Adipose tissue (tissue), 3 donors: ENCODE measurements around the gene PRR4. TPM values are rescaled to one million over a fixed set of nuclear protein-coding genes. Genes with fewer than 3 reads are reported as not detected.

Experiments
- H3K27ac ChIP-seq: one replicate; pipeline ENCODE4 v1.5.1; 2013; ENCODE audit warnings: low read depth, low read length
- WGBS, 3 donors: extraction: QIAGEN DNeasy Blood & Tissue Kit; methylation state at CpG; one replicate each; pipeline ENCODE4 v1.1.7; 2013; 5-methylcytosine and 5-hydroxymethylcytosine counted together
- polyA plus RNA-seq, 3 donors: library from polyadenylated mRNA; stranded (reverse); fragments of 200-250 nt; gene quantifications; one replicate each; pipeline ENCODE4 v1.2.3, GENCODE V29; 2013
- donor health status: healthy with polysubstance abuse.
- donor health status: Bipolar disorder and iron deficiency.
- donor health status: healthy.

PRR4 gene
- polyA plus RNA-seq = 1 to 10 TPM in 2 of 3 donors, under 1 TPM in 1; 0.59 to 5.5 (median 1.0) TPM

GRCh38 chr12:10849425-10849878 lies at the start of gene PRR4:
Gene PRR4, minus strand, starts transcription at chr12:10849475. Its CDS starts 38 bp downstream, at chr12:10849437.
- H3K27ac ChIP-seq = no peak within 1 kb of the TSS
- WGBS, 3 donors = 80 to 93% (median 89%) methylated on average over 4 of the region's 4 CpGs

GRCh38 chr12:10896854-10897253 lies 47.6 kb upstream of the PRR4 start:
- WGBS, 3 donors = 96 to 97% (median 96%) methylated on average over 5 of the region's 5 CpGs

GRCh38 chr12:10891937-10892336 lies 42.7 kb upstream of the PRR4 start:
- H3K27ac ChIP-seq = no peak overlapping the region
- 40 to 96% (median 95%) methylated on average over 2 of the region's 2 CpGs for WGBS, 3 donors

More at GRCh38 chr12:10896854-10897253, 47.6 kb upstream of the PRR4 start:
- no peak overlapping the region for H3K27ac ChIP-seq

GRCh38 chr12:10889226-10889625 lies 40.0 kb upstream of the PRR4 start:
- no peak overlapping the region for H3K27ac ChIP-seq

GRCh38 chr12:10884086-10884725 lies 34.9 kb upstream of the PRR4 start, which contains the start of gene PRH1:
Gene PRH1, minus strand, starts transcription at chr12:10884255. Its CDS starts 38 bp downstream, at chr12:10884217.
- WGBS, 3 donors = 92 to 96% (median 96%) methylated on average over 6 of the region's 6 CpGs
- no peak within 1 kb of the TSS for H3K27ac ChIP-seq

- no peak overlapping the region for H3K27ac ChIP-seq
- 24 to 61% (median 54%) methylated on average over 2 of the region's 2 CpGs for WGBS, 3 donors
Observed at GRCh38 chr12:10873378-10873777, 24.1 kb upstream of the PRR4 start.

GRCh38 chr12:10867381-10867780 lies 18.1 kb upstream of the PRR4 start:
- 42 to 87% (median 76%) methylated on average over 2 of the region's 2 CpGs for WGBS, 3 donors
- no peak overlapping the region for H3K27ac ChIP-seq

GRCh38 chr12:10863512-10864218 lies 14.4 kb upstream of the PRR4 start:
- 93 to 99% (median 97%) methylated on average over 2 of the region's 2 CpGs for WGBS, 3 donors
- H3K27ac ChIP-seq = no peak overlapping the region

GRCh38 chr12:10861366-10861765 lies 12.1 kb upstream of the PRR4 start:
- H3K27ac ChIP-seq = no peak overlapping the region
- 83 to 91% (median 89%) methylated on average over 2 of the region's 2 CpGs for WGBS, 3 donors

- WGBS, 3 donors = 94 to 98% (median 96%) methylated on average over 2 of the region's 2 CpGs
- no peak overlapping the region for H3K27ac ChIP-seq
Observed at GRCh38 chr12:10855807-10856206, 6.5 kb upstream of the PRR4 start.

- 78 to 92% (median 88%) methylated on average over 2 of the region's 2 CpGs for WGBS, 3 donors
- H3K27ac ChIP-seq = no peak overlapping the region
Observed at GRCh38 chr12:10853776-10854175, 4.5 kb upstream of the PRR4 start.

GRCh38 chr12:10851243-10851858 lies 2.1 kb upstream of the PRR4 start:
- 92 to 96% (median 92%) methylated on average over 4 of the region's 4 CpGs for WGBS, 3 donors
- no peak overlapping the region for H3K27ac ChIP-seq

- WGBS, 3 donors = 36 to 51% (median 42%) methylated on average over 2 of the region's 2 CpGs
- H3K27ac ChIP-seq = no peak overlapping the region
Observed at GRCh38 chr12:10847744-10848143, 1.5 kb downstream of the PRR4 start.

GRCh38 chr12:10842862-10843261 lies 6.4 kb downstream of the PRR4 start:
- no peak overlapping the region for H3K27ac ChIP-seq
- WGBS, 3 donors = 93 to 98% (median 97%) methylated on average over 2 of the region's 2 CpGs

- no peak overlapping the region for H3K27ac ChIP-seq
- WGBS, 3 donors = 89 to 95% (median 93%) methylated on average over 3 of the region's 3 CpGs
Observed at GRCh38 chr12:10838461-10838860, 10.8 kb downstream of the PRR4 start.

GRCh38 chr12:10829994-10830393 lies 19.3 kb downstream of the PRR4 start:
- WGBS, 3 donors = 94 to 97% (median 97%) methylated on average over 1 of the region's 1 CpG

GRCh38 chr12:10826258-10826657 lies 23.0 kb downstream of the PRR4 start, which contains the start of gene TAS2R10:
Gene TAS2R10, minus strand, starts transcription at chr12:10826358. Its CDS starts 89 bp downstream, at chr12:10826269.
- H3K27ac ChIP-seq = no peak within 1 kb of the TSS
- 86 to 91% (median 90%) methylated on average over 3 of the region's 3 CpGs for WGBS, 3 donors

More at GRCh38 chr12:10829994-10830393, 19.3 kb downstream of the PRR4 start:
- H3K27ac ChIP-seq = no peak overlapping the region

- no peak overlapping the region for H3K27ac ChIP-seq
- WGBS, 3 donors = 83 to 88% (median 87%) methylated on average over 3 of the region's 3 CpGs
Observed at GRCh38 chr12:10824957-10825356, 24.3 kb downstream of the PRR4 start.

- 75 to 90% (median 87%) methylated on average over 3 of the region's 3 CpGs for WGBS, 3 donors
- H3K27ac ChIP-seq = no peak overlapping the region
Observed at GRCh38 chr12:10811883-10812536, 37.3 kb downstream of the PRR4 start.
